Endothelial cell of umbilical vein (primary cell): ENCODE measurements around the gene LIN54. TPM values are rescaled to one million over a fixed set of nuclear protein-coding genes. Genes with fewer than 3 reads are reported as not detected.

Experiments
- BruUV-seq: library from RNA; stranded (reverse); fragments of 400-500 nt; replicated peaks from 2 replicates; lab custom pipeline; 2021; lab: Mats Ljungman, UMichigan
- CTCF ChIA-PET: fragments of 300-600, 350-600 bp; sonication (Branson Sonifier 250); formaldehyde crosslinking; loops from one replicate; lab custom pipeline; 2021; ENCODE audit warnings: antibody characterized with exemption, inconsistent platforms; lab: Charles Lee
- POLR2A ChIA-PET: fragments of 300-600, 350-600 bp; sonication (Branson Sonifier 250); formaldehyde crosslinking; loops from one replicate; lab custom pipeline; 2021; ENCODE audit warnings: antibody characterized with exemption, inconsistent platforms; lab: Charles Lee
- DNase-seq: peaks from one replicate; pipeline ENCODE4 v3.0.0-alpha.2; 2011; ENCODE audit warnings: low read depth, low spot score
- FAIRE-seq: peaks from 2 replicates; lab custom pipeline; 2011; peaks lifted over from hg19 to GRCh38; lab: Jason Lieb, UNC
- H2AFZ ChIP-seq: 2 replicates; pipeline ENCODE4 v1.6.0; 2012; ENCODE audit warnings: low read depth, low read length, control low read depth, inconsistent platforms
- H3K27ac ChIP-seq: 2 replicates; pipeline ENCODE4 v1.5.1; 2011; ENCODE audit warnings: low read depth, mild to moderate bottlenecking, control low read depth, low read length, moderate library complexity; ENCODE audit not compliant: insufficient read depth
- H3K27me3 ChIP-seq, 2 experiments: 2 replicates each; pipeline versions ENCODE4 v1.6.0 to v1.6.1; 2011; ENCODE audit warnings: low read length in 2 of 2, mixed read lengths in 1 of 2; ENCODE audit not compliant: control insufficient read depth in 2 of 2, insufficient read depth in 2 of 2
- H3K36me3 ChIP-seq, 2 experiments: 2 replicates in 1 of 2; 3 replicates in 1 of 2; pipeline ENCODE4 v1.5.1; 2011; ENCODE audit warnings: low read length in 2 of 2, mild to moderate bottlenecking in 1 of 2, moderate library complexity in 1 of 2; ENCODE audit not compliant: control insufficient read depth in 2 of 2, insufficient read depth in 2 of 2; ENCODE audit errors: extremely low read depth in 1 of 2
- H3K4me1 ChIP-seq: 3 replicates; pipeline ENCODE4 v1.5.1; 2011; ENCODE audit warnings: mild to moderate bottlenecking, low read length; ENCODE audit not compliant: control insufficient read depth, insufficient read depth; ENCODE audit errors: extremely low read depth
- H3K4me2 ChIP-seq: 2 replicates; pipeline ENCODE4 v1.6.1; 2011; ENCODE audit warnings: low read length, control low read depth, mixed read lengths; ENCODE audit not compliant: insufficient read depth
- H3K4me3 ChIP-seq, 3 experiments: fragments of 200-600 bp in 1 of 3; sonication (generic), shearing (Covaris generic) in 1 of 3; replicated peaks in 1 of 3; 2 replicates each; pipeline ENCODE4 v1.5.1; 2011 to 2016; ENCODE audit warnings: control low read depth in 3 of 3, low read length in 3 of 3, mild to moderate bottlenecking in 2 of 3, inconsistent platforms in 1 of 3, low read depth in 1 of 3, moderate library complexity in 1 of 3; ENCODE audit not compliant: insufficient read depth in 1 of 3
- H3K79me2 ChIP-seq: 2 replicates; pipeline ENCODE4 v1.6.0; 2012; ENCODE audit warnings: low read length, inconsistent platforms; ENCODE audit not compliant: control insufficient read depth, insufficient read depth
- H3K9ac ChIP-seq: replicated peaks from 2 replicates; pipeline ENCODE3; 2011; ENCODE audit warnings: low read length, control low read depth; ENCODE audit not compliant: insufficient read depth; ENCODE audit errors: extremely low read depth
- H3K9me1 ChIP-seq: replicated peaks from 3 replicates; pipeline ENCODE4 v1.6.0; 2011; ENCODE audit warnings: mild to moderate bottlenecking, low read length; ENCODE audit not compliant: control insufficient read depth, insufficient read depth; ENCODE audit errors: extremely low read depth
- H3K9me3 ChIP-seq: replicated peaks from 2 replicates; pipeline ENCODE4 v1.5.1; 2012; ENCODE audit warnings: low read length, inconsistent platforms; ENCODE audit not compliant: control insufficient read depth, insufficient read depth
- H4K20me1 ChIP-seq: replicated peaks from 2 replicates; pipeline ENCODE3; 2011; ENCODE audit warnings: mild to moderate bottlenecking, low read length; ENCODE audit not compliant: control insufficient read depth, insufficient read depth; ENCODE audit errors: extremely low read depth
- EZH2 ChIP-seq: IDR thresholded peaks from 2 replicates; pipeline ENCODE4 v1.6.1; 2012; ENCODE audit warnings: borderline replicate concordance, low read depth, mild to moderate bottlenecking, moderate library complexity, low read length, inconsistent platforms; ENCODE audit not compliant: severe bottlenecking
- FOS ChIP-seq: IDR thresholded peaks from 2 replicates; pipeline ENCODE4 v1.6.1; 2011; ENCODE audit warnings: mild to moderate bottlenecking, low read length, moderate library complexity, borderline replicate concordance; ENCODE audit not compliant: insufficient read depth
- GATA2 ChIP-seq: IDR thresholded peaks from 2 replicates; pipeline ENCODE4 v1.7.0; 2011; ENCODE audit warnings: low read depth, mild to moderate bottlenecking, moderate library complexity, mixed read lengths, low read length; ENCODE audit not compliant: insufficient read length, insufficient read depth
- JUN ChIP-seq: IDR thresholded peaks from 2 replicates; pipeline ENCODE4 v1.6.1; 2011; ENCODE audit warnings: borderline replicate concordance, low read depth; ENCODE audit not compliant: insufficient read length, insufficient read depth
- MYC ChIP-seq: IDR thresholded peaks from one replicate; pipeline ENCODE4 v1.6.1; 2011; ENCODE audit warnings: mild to moderate bottlenecking, low read depth, low read length
- POLR2A ChIP-seq: IDR thresholded peaks from 2 replicates; pipeline ENCODE4 v1.6.1; 2012; ENCODE audit warnings: low read depth, mild to moderate bottlenecking, control low read depth, low read length
- POLR2AphosphoS5 ChIP-seq: IDR thresholded peaks from 2 replicates; pipeline ENCODE4 v1.6.1; 2012; ENCODE audit warnings: low read depth, mild to moderate bottlenecking, control low read depth, low read length, moderate library complexity; ENCODE audit not compliant: insufficient read depth
- dilution Hi-C: fragments of 300-500 bp; cut with MboI; formaldehyde crosslinking; loops from one replicate; pipeline ENCODE4 v1.15.0; 2019; ENCODE audit warnings: low sequenced_read_pairs; ENCODE audit not compliant: extremely low pct_ligation_motif_present
- intact Hi-C: fragments of 100-400 bp; cut with micrococcal nuclease; formaldehyde crosslinking; loops from one replicate; pipeline ENCODE4 v1.10.0; 2022
- polyA plus RNA-seq, 4 experiments: library from polyadenylated mRNA; depleted of rRNA in 3 of 4; stranded (reverse) in 3 of 4; unstranded in 1 of 4; fragments of >200 nt; gene quantifications; 2 replicates each; pipeline versions ENCODE4 v1.2.1 to v1.2.3, GENCODE V29; 2011 to 2012; ENCODE audit warnings: missing spikeins in 1 of 4
- total RNA-seq: library from RNA; stranded (reverse); gene quantifications from 2 replicates; pipeline ENCODE4 v1.2.3, GENCODE V29; 2021
- TF ChIP-seq, protein P1 (sequence below): IDR thresholded peaks from 2 replicates; pipeline ENCODE4 v1.6.1; 2011; ENCODE audit not compliant: insufficient read depth, insufficient read length
- TF ChIP-seq, protein P2 (sequence below), 2 donors: IDR thresholded peaks; 1 replicate in 1 of 2; 2 replicates in 1 of 2; pipeline ENCODE4 v1.5.1; 2011; ENCODE audit warnings: low read length in 2 of 2, mild to moderate bottlenecking in 2 of 2, moderate library complexity in 2 of 2, control low read depth in 1 of 2, inconsistent platforms in 1 of 2, low read depth in 1 of 2; ENCODE audit not compliant: insufficient read depth in 1 of 2; ENCODE audit errors: extremely low read depth in 1 of 2

LIN54 gene
- total and polyA plus RNA-seq, 2 donors (not counting 3 experiments of a cell fraction or from before 2014, with no cell fraction given) = 6.2 to 15.7 TPM

DNA sequence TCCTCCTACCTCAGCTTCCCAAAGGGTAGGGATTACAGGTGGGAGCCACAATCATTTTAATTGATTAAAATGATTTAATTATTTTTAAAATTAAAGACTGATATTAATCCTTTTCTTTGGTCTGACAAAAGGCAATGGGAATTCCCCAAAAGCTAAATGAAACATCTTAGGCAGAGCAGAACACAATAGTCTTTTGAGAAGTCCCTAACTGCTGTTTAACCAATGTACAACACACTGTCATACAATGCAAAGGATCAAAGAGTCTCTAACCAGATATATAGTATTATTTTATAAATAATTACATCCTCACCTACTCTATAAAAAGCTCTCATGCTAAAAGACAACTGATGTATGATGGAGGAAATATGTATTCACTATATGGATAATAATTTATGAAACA, 63.1 kb downstream of the LIN54 start:
- H3K9ac ChIP-seq = no peak overlapping the region
- H3K9me3 ChIP-seq = no peaks in the 10 kb centered on the region
- no TSS peak for BruUV-seq
- no peak for TF ChIP-seq JUN
- TF ChIP-seq FOS = no peak
- no peak for TF ChIP-seq GATA2
- TF ChIP-seq POLR2AphosphoS5 = no peak
- TF ChIP-seq, protein P1, sequence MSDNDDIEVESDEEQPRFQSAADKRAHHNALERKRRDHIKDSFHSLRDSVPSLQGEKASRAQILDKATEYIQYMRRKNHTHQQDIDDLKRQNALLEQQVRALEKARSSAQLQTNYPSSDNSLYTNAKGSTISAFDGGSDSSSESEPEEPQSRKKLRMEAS = no peak
- TF ChIP-seq EZH2 = no peak
- no peak for TF ChIP-seq MYC
- TF ChIP-seq POLR2A = no peak
- TF ChIP-seq, protein P2, sequence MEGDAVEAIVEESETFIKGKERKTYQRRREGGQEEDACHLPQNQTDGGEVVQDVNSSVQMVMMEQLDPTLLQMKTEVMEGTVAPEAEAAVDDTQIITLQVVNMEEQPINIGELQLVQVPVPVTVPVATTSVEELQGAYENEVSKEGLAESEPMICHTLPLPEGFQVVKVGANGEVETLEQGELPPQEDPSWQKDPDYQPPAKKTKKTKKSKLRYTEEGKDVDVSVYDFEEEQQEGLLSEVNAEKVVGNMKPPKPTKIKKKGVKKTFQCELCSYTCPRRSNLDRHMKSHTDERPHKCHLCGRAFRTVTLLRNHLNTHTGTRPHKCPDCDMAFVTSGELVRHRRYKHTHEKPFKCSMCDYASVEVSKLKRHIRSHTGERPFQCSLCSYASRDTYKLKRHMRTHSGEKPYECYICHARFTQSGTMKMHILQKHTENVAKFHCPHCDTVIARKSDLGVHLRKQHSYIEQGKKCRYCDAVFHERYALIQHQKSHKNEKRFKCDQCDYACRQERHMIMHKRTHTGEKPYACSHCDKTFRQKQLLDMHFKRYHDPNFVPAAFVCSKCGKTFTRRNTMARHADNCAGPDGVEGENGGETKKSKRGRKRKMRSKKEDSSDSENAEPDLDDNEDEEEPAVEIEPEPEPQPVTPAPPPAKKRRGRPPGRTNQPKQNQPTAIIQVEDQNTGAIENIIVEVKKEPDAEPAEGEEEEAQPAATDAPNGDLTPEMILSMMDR (IDR thresholded peaks at IDR 0.05; ENCODE audit: extremely low read depth in 1 of 2, insufficient read depth in 1 of 2, low read depth in 1 of 2, low read length in 2 of 2) = no peak
- no peak overlapping the region for H3K4me3 ChIP-seq
- no peak for FAIRE-seq
- ChIA-PET POLR2A (no interaction called here), CTCF (no interaction called here)
- H4K20me1 ChIP-seq = no peaks in the 10 kb centered on the region
- DNase-seq = no peak
- peaks cover 2% of the 10 kb centered on the region for H3K79me2 ChIP-seq
- no peak overlapping the region for H2AFZ ChIP-seq
- no peaks in the 10 kb centered on the region for H3K9me1 ChIP-seq
- peaks cover 0 to 2% of the 10 kb centered on the region in 2 experiments for H3K36me3 ChIP-seq
- no peak overlapping the region for H3K27ac ChIP-seq
- intact Hi-C loops = no loop called here
- peaks cover 8% of the 10 kb centered on the region for H3K4me1 ChIP-seq
- no peak overlapping the region for H3K4me2 ChIP-seq
- dilution Hi-C loops = no loop called here
- no peaks in the 10 kb centered on the region for H3K27me3 ChIP-seq
